NCI-H2227 (cell line): ENCODE measurements around the gene CT45A7.
"Not testable (repeated sequence)": the region's sequence is repeated elsewhere in the genome, so short reads cannot be mapped to it uniquely, and the experiment has no call there.

Experiments
- DNase-seq: peaks from one replicate; lab custom pipeline; 2025; ENCODE audit not compliant: unreplicated experiment; lab: John Stamatoyannopoulos, UW

CT45A7 gene, protein sequence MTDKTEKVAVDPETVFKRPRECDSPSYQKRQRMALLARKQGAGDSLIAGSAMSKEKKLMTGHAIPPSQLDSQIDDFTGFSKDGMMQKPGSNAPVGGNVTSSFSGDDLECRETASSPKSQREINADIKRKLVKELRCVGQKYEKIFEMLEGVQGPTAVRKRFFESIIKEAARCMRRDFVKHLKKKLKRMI

DNA sequence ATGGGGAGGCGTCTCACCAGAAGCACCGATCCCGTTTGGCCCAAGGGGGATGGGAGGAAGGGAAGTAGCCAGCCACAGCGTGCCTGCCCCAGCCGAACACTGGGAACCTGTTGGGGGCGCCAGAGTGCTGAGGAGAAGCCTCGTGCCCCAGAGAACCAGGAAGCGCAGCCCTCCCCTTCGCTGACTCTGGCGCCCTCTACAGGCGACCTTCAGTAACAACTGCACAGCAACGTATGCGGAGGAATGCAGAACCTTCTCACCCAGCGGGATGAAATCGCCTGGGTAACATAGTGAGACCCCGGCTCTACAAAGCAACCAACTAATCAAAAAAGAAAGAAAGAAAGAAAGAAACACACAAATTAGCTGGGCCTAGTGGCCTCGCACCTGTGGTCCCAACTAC is at the start of gene CT45A7:
TSS of gene CT45A7 (minus strand) at position 101 of the 400 bp plus-strand sequence. CDS start 3,747 bp downstream, outside the sequence.
- DNase-seq = not testable (repeated sequence)

DNA sequence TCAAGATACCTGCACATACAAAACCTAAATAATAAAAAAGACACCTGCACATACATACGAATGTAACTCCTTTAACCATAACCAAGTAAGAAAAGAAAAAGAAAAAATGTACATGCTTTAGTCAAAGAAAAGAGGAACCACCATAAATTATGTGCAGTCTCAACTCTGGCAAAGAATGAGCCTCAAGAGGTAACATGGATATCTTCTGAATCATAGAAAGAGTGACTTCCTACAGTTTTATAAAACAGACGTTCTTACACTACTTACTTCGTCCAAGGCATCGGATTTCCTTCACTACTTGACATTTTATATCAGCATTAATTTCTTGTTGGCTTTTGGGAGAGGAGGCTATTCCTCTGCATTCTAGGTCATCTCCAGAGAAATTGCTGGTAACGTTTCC is 45.7 kb upstream of the CT45A7 start:
- not testable (repeated sequence) for DNase-seq

DNA sequence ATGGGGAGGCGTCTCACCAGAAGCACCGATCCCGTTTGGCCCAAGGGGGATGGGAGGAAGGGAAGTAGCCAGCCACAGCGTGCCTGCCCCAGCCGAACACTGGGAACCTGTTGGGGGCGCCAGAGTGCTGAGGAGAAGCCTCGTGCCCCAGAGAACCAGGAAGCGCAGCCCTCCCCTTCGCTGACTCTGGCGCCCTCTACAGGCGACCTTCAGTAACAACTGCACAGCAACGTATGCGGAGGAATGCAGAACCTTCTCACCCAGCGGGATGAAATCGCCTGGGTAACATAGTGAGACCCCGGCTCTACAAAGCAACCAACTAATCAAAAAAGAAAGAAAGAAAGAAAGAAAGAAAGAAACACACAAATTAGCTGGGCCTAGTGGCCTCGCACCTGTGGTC is 34.6 kb upstream of the CT45A7 start, which contains the start of gene CT45A9:
TSS of gene CT45A9 (minus strand) at position 101 of the 400 bp plus-strand sequence. CDS start 3,751 bp downstream, outside the sequence.
- DNase-seq = not testable (repeated sequence)

DNA sequence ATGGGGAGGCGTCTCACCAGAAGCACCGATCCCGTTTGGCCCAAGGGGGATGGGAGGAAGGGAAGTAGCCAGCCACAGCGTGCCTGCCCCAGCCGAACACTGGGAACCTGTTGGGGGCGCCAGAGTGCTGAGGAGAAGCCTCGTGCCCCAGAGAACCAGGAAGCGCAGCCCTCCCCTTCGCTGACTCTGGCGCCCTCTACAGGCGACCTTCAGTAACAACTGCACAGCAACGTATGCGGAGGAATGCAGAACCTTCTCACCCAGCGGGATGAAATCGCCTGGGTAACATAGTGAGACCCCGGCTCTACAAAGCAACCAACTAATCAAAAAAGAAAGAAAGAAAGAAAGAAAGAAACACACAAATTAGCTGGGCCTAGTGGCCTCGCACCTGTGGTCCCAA is 17.4 kb upstream of the CT45A7 start, which contains the start of gene CT45A8:
TSS of gene CT45A8 (minus strand) at position 101 of the 400 bp plus-strand sequence. CDS start 3,755 bp downstream, outside the sequence.
- not testable (repeated sequence) for DNase-seq

DNA sequence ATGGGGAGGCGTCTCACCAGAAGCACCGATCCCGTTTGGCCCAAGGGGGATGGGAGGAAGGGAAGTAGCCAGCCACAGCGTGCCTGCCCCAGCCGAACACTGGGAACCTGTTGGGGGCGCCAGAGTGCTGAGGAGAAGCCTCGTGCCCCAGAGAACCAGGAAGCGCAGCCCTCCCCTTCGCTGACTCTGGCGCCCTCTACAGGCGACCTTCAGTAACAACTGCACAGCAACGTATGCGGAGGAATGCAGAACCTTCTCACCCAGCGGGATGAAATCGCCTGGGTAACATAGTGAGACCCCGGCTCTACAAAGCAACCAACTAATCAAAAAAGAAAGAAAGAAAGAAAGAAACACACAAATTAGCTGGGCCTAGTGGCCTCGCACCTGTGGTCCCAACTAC is 17.2 kb downstream of the CT45A7 start, which contains the start of gene CT45A2:
TSS of gene CT45A2 (minus strand) at position 101 of the 400 bp plus-strand sequence. CDS start 3,747 bp downstream, outside the sequence.
- not testable (repeated sequence) for DNase-seq

DNA sequence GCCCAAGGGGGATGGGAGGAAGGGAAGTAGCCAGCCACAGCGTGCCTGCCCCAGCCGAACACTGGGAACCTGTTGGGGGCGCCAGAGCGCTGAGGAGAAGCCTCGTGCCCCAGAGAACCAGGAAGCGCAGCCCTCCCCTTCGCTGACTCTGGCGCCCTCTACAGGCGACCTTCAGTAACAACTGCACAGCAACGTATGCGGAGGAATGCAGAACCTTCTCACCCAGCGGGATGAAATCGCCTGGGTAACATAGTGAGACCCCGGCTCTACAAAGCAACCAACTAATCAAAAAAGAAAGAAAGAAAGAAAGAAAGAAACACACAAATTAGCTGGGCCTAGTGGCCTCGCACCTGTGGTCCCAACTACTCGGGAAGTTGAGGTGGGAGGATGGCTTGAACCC is 34.4 kb downstream of the CT45A7 start, which contains the start of gene CT45A6:
TSS of gene CT45A6 (minus strand) at position 101 of the 400 bp plus-strand sequence. CDS start 3,794 bp downstream, outside the sequence.
- not testable (repeated sequence) for DNase-seq

DNA sequence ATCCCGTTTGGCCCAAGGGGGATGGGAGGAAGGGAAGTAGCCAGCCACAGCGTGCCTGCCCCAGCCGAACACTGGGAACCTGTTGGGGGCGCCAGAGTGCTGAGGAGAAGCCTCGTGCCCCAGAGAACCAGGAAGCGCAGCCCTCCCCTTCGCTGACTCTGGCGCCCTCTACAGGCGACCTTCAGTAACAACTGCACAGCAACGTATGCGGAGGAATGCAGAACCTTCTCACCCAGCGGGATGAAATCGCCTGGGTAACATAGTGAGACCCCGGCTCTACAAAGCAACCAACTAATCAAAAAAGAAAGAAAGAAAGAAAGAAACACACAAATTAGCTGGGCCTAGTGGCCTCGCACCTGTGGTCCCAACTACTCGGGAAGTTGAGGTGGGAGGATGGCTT is 51.7 kb downstream of the CT45A7 start, which contains the start of gene CT45A5:
TSS of gene CT45A5 (minus strand) at position 101 of the 400 bp plus-strand sequence. CDS start 3,774 bp downstream, outside the sequence.
- not testable (repeated sequence) for DNase-seq
